Caco-2 (cell line): ENCODE results near the gene CHD1L. TPM values are rescaled to one million over a fixed set of nuclear protein-coding genes. Genes with fewer than 3 reads are reported as not detected.
"Not testable (repeated sequence)": the region's sequence is repeated elsewhere in the genome, so short reads cannot be mapped to it uniquely, and the experiment has no call there.

Source experiments
- BruUV-seq: library from RNA; stranded (reverse); fragments of 400-500 nt; replicated peaks from 2 replicates; lab custom pipeline; 2021; lab: Mats Ljungman, UMichigan
- CTCF ChIA-PET: fragments of 300-600 bp; sonication (Branson Sonifier 250); formaldehyde crosslinking; loops from one replicate; lab custom pipeline; 2022; ENCODE audit warnings: antibody characterized with exemption; lab: Charles Lee
- POLR2A ChIA-PET: fragments of 300-600 bp; sonication (Branson Sonifier 250); formaldehyde crosslinking; loops from one replicate; lab custom pipeline; 2022; ENCODE audit warnings: antibody characterized with exemption; lab: Charles Lee
- DNase-seq, 2 experiments: peaks; one replicate each; pipeline versions ENCODE4 v3.0.0 to v3.0.0-alpha.2; 2020 to 2022
- H3K27me3 ChIP-seq: replicated peaks from 2 replicates; pipeline ENCODE4 v1.6.0; 2011; ENCODE audit warnings: low read length; ENCODE audit not compliant: control insufficient read depth, insufficient read depth
- H3K36me3 ChIP-seq: 2 replicates; pipeline ENCODE4 v1.5.1; 2011; ENCODE audit warnings: low read length; ENCODE audit not compliant: control insufficient read depth, insufficient read depth
- H3K4me1 ChIP-seq: fragments of 250-450 bp; sonication (Bioruptor Pico); 2 replicates; pipeline ENCODE4 v1.5.1; 2020; ENCODE audit warnings: mild to moderate bottlenecking
- H3K4me3 ChIP-seq: 2 replicates; pipeline ENCODE4 v1.5.1; 2011; ENCODE audit warnings: low read depth, mild to moderate bottlenecking, control low read depth, low read length
- H3K9me3 ChIP-seq: fragments of 250-450 bp; sonication (Bioruptor Pico); 2 replicates; pipeline ENCODE4 v1.5.1; 2020; ENCODE audit warnings: mild to moderate bottlenecking, moderate library complexity
- H3K27ac Mint-ChIP-seq: one replicate; pipeline ENCODE4 v1.8.0; 2022; ENCODE audit warnings: mixed read lengths; ENCODE audit not compliant: unreplicated experiment
- H3K27me3 Mint-ChIP-seq: one replicate; pipeline ENCODE4 v1.8.0; 2022; ENCODE audit warnings: mixed read lengths; ENCODE audit not compliant: insufficient read depth, unreplicated experiment
- H3K36me3 Mint-ChIP-seq: one replicate; pipeline ENCODE4 v1.8.0; 2022; ENCODE audit warnings: mild to moderate bottlenecking, mixed read lengths; ENCODE audit not compliant: insufficient read depth, unreplicated experiment
- H3K4me1 Mint-ChIP-seq: one replicate; pipeline ENCODE4 v1.8.0; 2022; ENCODE audit warnings: low read depth, mixed read lengths; ENCODE audit not compliant: unreplicated experiment
- H3K4me3 Mint-ChIP-seq: one replicate; pipeline ENCODE4 v1.8.0; 2022; ENCODE audit warnings: mild to moderate bottlenecking, moderate library complexity, mixed read lengths; ENCODE audit not compliant: unreplicated experiment
- H3K9me3 Mint-ChIP-seq: one replicate; pipeline ENCODE4 v1.8.0; 2022; ENCODE audit warnings: mixed read lengths; ENCODE audit not compliant: unreplicated experiment
- CTCF ChIP-seq, 2 experiments: fragments of 200-600 bp in 1 of 2; IDR thresholded peaks; 1 replicate in 1 of 2; 2 replicates in 1 of 2; pipeline versions ENCODE4 v1.5.1 to v1.8.0; 2011 to 2022; ENCODE audit warnings: antibody characterized with exemption in 1 of 2, control low read depth in 1 of 2, inconsistent platforms in 1 of 2, low read depth in 1 of 2, low read length in 1 of 2, mild to moderate bottlenecking in 1 of 2, moderate library complexity in 1 of 2; ENCODE audit not compliant: insufficient read depth in 1 of 2, severe bottlenecking in 1 of 2, unreplicated experiment in 1 of 2
- intact Hi-C: fragments of 100-400 bp; cut with micrococcal nuclease; formaldehyde crosslinking; loops from one replicate; pipeline ENCODE4 v1.10.0; 2022; ENCODE audit not compliant: unreplicated experiment
- total RNA-seq: library from RNA; stranded (reverse); gene quantifications from 2 replicates; pipeline ENCODE4 v1.2.3, GENCODE V29; 2022

CHD1L gene
- total RNA-seq, 1 experiment from 2014 or later = 56.2 TPM

DNA sequence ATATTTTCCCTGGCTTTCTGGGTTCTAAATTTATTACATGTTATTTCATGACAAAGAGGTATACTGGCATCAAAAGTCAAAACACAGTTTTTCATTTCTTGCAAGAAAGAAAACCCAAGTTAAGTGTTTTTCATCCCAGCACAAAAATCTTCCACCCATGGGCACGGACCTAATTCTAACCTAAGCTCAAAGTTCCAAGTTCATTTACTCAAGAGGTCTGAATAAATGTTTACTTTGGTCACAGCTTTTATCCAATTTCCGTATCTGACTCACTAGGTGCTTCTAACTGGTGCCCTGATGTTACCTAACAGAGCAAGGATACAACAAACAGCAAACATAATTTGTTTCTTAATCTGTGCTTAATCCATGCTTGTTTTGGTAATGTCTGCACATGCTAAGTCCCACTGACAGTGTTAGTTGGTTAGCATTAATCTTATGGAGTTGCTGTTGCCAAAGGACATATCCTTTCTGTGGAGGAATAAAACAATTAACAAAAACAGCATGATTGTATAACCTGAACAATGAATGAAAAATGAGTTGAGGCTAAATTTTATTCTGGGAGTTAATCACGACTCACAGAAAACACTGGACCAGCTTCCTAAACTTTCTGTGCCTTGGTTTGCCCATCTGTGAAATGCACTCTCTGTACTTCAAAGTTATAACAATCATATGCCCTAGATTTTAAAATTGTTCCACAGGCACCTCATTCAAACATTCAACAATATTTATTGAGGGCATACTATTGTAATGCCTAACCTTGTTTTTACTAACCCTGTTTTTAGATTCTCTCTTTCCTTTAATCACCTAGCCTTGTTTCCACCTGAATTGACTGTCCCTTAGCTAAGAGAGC lies 4.2 kb upstream of the CHD1L start:
- ChIA-PET POLR2A (no interaction called here), CTCF (interaction anchor here (0.7 to 1.2 kb wide), 2 partner anchors 13 to 65 kb away, joined by 3 read pairs; partner anchors contain the start of gene FMO5)
- H3K36me3 Mint-ChIP-seq = peaks cover 6% of the 10 kb centered on the region
- H3K4me3 ChIP-seq = no peak overlapping the region
- H3K27me3 Mint-ChIP-seq = no peaks in the 10 kb centered on the region
- no peaks in the 10 kb centered on the region for H3K27me3 ChIP-seq
- intact Hi-C loops = loop anchor here (2.0 kb wide), 2 partner anchors 27 to 53 kb away; no protein-coding TSS in a partner anchor
- no peaks in the 10 kb centered on the region for H3K9me3 Mint-ChIP-seq
- no TSS peak for BruUV-seq
- no peak for DNase-seq
- TF ChIP-seq CTCF (IDR thresholded peaks at IDR 0.05; ENCODE audit: insufficient read depth in 1 of 2, low read depth in 1 of 2, low read length in 1 of 2, severe bottlenecking in 1 of 2, unreplicated experiment in 1 of 2) = no peak
- H3K4me3 Mint-ChIP-seq = peak overlapping the region; percentile 51
- H3K4me1 ChIP-seq = peaks cover 47% of the 10 kb centered on the region
- peaks cover 17% of the 10 kb centered on the region for H3K9me3 ChIP-seq
- H3K27ac Mint-ChIP-seq = peak overlapping the region; percentile 0
- peaks cover 2% of the 10 kb centered on the region; the same call in 1 of the 2 replicates for H3K36me3 ChIP-seq
- peaks cover 36% of the 10 kb centered on the region for H3K4me1 Mint-ChIP-seq

DNA sequence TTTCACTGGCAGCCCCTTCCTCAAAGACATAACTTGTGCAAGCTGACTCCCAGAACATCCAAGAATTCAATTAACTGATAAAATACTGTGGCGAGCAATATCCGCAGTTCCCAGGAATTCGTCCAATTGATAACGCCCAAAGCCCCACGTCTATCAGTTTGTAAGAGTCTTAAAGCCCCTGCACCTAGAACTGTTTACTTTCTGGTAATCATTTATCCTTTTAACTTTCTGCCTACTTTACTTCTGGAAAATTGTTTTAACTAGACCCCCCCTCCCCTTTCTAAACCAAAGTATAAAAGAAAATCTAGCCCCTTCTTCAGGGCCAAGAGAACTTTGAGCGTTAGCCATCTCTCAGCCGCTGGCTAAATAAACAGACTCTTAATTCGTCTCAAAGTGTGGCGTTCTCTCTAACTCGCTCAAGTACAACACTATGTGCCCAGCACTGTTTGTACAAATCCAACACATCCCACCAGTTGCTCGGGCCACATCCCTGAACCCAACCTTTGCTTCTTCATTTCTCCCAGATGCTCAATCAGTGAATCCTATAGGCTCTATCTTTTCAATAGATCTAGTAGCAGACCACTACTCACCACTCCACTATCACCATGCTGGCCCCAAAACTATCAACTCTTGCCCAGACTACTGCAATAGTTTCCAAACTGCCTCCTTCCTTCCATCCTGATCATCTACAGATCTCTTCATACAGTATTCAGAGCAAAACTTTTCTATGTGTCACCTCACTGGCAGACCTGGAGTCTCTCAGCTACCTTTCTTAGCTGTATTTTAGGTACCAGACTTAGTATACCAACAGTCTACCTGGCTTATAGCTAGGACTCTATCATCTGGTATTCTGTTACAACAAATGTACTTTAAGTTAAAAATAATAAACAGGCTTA lies 3.3 kb upstream of the CHD1L start:
- ChIA-PET CTCF (no interaction called here), POLR2A (no interaction called here)
- BruUV-seq = no TSS peak
- no peak for DNase-seq
- peaks cover 41% of the 10 kb centered on the region for H3K4me1 Mint-ChIP-seq
- H3K36me3 Mint-ChIP-seq = peaks cover 6% of the 10 kb centered on the region
- H3K36me3 ChIP-seq = peaks cover 2% of the 10 kb centered on the region; the same call in 1 of the 2 replicates
- no peaks in the 10 kb centered on the region for H3K27me3 Mint-ChIP-seq
- peak overlapping the region; percentile 51 for H3K4me3 Mint-ChIP-seq
- intact Hi-C loops = loop anchor here (1.0 to 2.0 kb wide), 4 partner anchors 28 to 133 kb away; partner anchors contain the start of gene PRKAB2
- no peaks in the 10 kb centered on the region for H3K27me3 ChIP-seq
- H3K4me1 ChIP-seq = peaks cover 44% of the 10 kb centered on the region
- H3K4me3 ChIP-seq = no peak overlapping the region
- TF ChIP-seq CTCF (IDR thresholded peaks at IDR 0.05; ENCODE audit: insufficient read depth in 1 of 2, low read depth in 1 of 2, low read length in 1 of 2, severe bottlenecking in 1 of 2, unreplicated experiment in 1 of 2) = no peak
- H3K9me3 Mint-ChIP-seq = no peaks in the 10 kb centered on the region
- H3K27ac Mint-ChIP-seq = peak overlapping the region; percentile 0
- H3K9me3 ChIP-seq = peaks cover 14% of the 10 kb centered on the region

DNA sequence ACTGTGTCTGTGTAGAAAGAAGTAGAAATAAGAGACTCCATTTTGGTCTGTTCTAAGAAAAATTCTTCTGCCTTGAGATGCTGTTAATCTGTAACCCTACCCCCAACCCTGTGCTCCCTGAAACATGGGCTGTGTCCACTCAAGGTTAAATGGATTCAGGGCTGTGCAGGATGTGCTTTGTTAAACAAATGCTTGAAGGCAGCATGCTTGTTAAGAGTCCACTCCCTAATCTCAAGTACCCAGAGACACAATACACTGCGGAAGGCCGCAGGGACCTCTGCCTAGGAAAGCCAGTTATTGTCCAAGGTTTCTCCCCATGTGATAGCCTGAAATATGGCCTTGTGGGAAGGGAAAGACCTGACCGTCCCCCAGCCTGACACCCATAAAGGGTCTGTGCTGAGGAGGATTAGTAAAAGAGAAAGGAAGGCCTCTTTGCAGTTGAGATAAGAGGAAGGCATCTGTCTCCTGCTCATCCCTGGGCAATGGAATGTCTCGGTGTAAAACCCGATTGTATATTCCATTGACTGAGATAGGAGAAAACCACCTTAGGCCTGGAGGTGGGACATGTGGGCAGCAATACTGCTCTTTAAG lies 2.3 kb upstream of the CHD1L start:
- H3K27ac Mint-ChIP-seq, BruUV-seq, H3K4me3 Mint-ChIP-seq, H3K27me3 ChIP-seq, CTCF ChIA-PET, H3K36me3 Mint-ChIP-seq, H3K27me3 Mint-ChIP-seq, intact Hi-C loops, DNase-seq, H3K4me3 ChIP-seq, H3K9me3 Mint-ChIP-seq, H3K36me3 ChIP-seq: not testable (repeated sequence)
- peaks cover 14% of the 10 kb centered on the region for H3K9me3 ChIP-seq
- H3K4me1 Mint-ChIP-seq = peaks cover 43% of the 10 kb centered on the region
- peaks cover 41% of the 10 kb centered on the region for H3K4me1 ChIP-seq
- POLR2A ChIA-PET = interaction anchor here (0.6 kb wide), 1 partner anchor 67 kb away, joined by 3 read pairs; no protein-coding TSS in a partner anchor
